ENCODE measurements around the gene RAD23B.

Gene RAD23B

GRCh38 chr9:107268560-107268959, 14.5 kb upstream of the RAD23B start:
- no peak for DNase-seq

GRCh38 chr9:107269254-107269653, 13.8 kb upstream of the RAD23B start:
- DNase-seq = no peak

GRCh38 chr9:107269681-107270080, 13.4 kb upstream of the RAD23B start:
- no peak for DNase-seq

GRCh38 chr9:107270082-107270481, 13.0 kb upstream of the RAD23B start:
- no peak for DNase-seq

- DNase-seq = no peak
Observed at GRCh38 chr9:107270580-107270979, 12.5 kb upstream of the RAD23B start.

- DNase-seq = no peak
Observed at GRCh38 chr9:107273634-107274033, 9.4 kb upstream of the RAD23B start.

GRCh38 chr9:107274096-107274495, 9.0 kb upstream of the RAD23B start:
- no peak for DNase-seq

GRCh38 chr9:107274953-107275422, 8.1 kb upstream of the RAD23B start:
- no peak for DNase-seq

- DNase-seq = no peak
Observed at GRCh38 chr9:107275530-107275929, 7.5 kb upstream of the RAD23B start.

GRCh38 chr9:107276966-107277710, 5.9 kb upstream of the RAD23B start:
- DNase-seq = no peak

- DNase-seq = no peak
Observed at GRCh38 chr9:107277801-107278200, 5.3 kb upstream of the RAD23B start.

GRCh38 chr9:107279086-107279485, 4.0 kb upstream of the RAD23B start:
- no peak for DNase-seq

GRCh38 chr9:107280543-107280942, 2.5 kb upstream of the RAD23B start:
- no peak for DNase-seq

- no peak for DNase-seq
Observed at GRCh38 chr9:107281184-107281583, 1.9 kb upstream of the RAD23B start.

GRCh38 chr9:107281922-107282667, 984 bp upstream of the RAD23B start:
- peak in 3 of 58 donors; percentile 8 to 23 (median 8) for DNase-seq

- DNase-seq = peak in 49 of 58 donors; percentile 7 to 76 (median 41)
Observed at GRCh38 chr9:107283623-107284616, 841 bp downstream of the RAD23B start.

GRCh38 chr9:107284636-107285035, 1.6 kb downstream of the RAD23B start:
- no peak for DNase-seq

GRCh38 chr9:107285286-107285685, 2.2 kb downstream of the RAD23B start:
- DNase-seq = no peak

GRCh38 chr9:107286057-107286456, 3.0 kb downstream of the RAD23B start:
- no peak for DNase-seq

GRCh38 chr9:107288701-107289100, 5.6 kb downstream of the RAD23B start:
- DNase-seq = no peak

- DNase-seq = no peak
Observed at GRCh38 chr9:107290619-107291018, 7.5 kb downstream of the RAD23B start.

Measured in anterior cingulate cortex (tissue), 58 donors.